IMR-90 (cell line): Measurements from ENCODE around the gene HDDC2. TPM values are rescaled to one million over a fixed set of nuclear protein-coding genes. Genes with fewer than 3 reads are reported as not detected.

Experiments used
- ATAC-seq: fragments of 200-7000 bp; cut with Tn5 transposase; 2 replicates; pipeline ENCODE4 v1.9.1; 2020; ENCODE audit warnings: low read depth, mild to moderate bottlenecking, moderate library complexity
- BruUV-seq: library from RNA; stranded (reverse); fragments of 400-500 nt; replicated peaks from 2 replicates; lab custom pipeline; 2021; lab: Mats Ljungman, UMichigan
- CTCF ChIA-PET: fragments of 300-600 bp; formaldehyde crosslinking; extraction: SDS; loops from one replicate; lab custom pipeline; 2021; ENCODE audit warnings: antibody characterized with exemption; lab: Yijun Ruan, JAX
- POLR2A ChIA-PET: fragments of 300-600 bp; sonication (Branson Sonifier 250); formaldehyde crosslinking; loops from one replicate; lab custom pipeline; 2022; ENCODE audit warnings: antibody characterized with exemption; ENCODE audit not compliant: unreplicated experiment; lab: Charles Lee
- DNase-seq: peaks from one replicate; pipeline ENCODE4 v3.0.0; 2013
- H2AFZ ChIP-seq: replicated peaks from 2 replicates; pipeline ENCODE3; 2013; ENCODE audit warnings: low read length, mild to moderate bottlenecking; ENCODE audit not compliant: poor library complexity
- H2AK5ac ChIP-seq: 2 replicates; pipeline ENCODE4 v1.6.1; 2013; ENCODE audit warnings: low read depth, low read length, inconsistent platforms
- H2AK9ac ChIP-seq: replicated peaks from 2 replicates; pipeline ENCODE3; 2013; ENCODE audit warnings: mild to moderate bottlenecking, low read depth, low read length, moderate library complexity; ENCODE audit not compliant: poor library complexity
- H2BK120ac ChIP-seq: 2 replicates; pipeline ENCODE4 v1.6.1; 2013; ENCODE audit warnings: low read depth, low read length, inconsistent platforms
- H2BK15ac ChIP-seq: 3 replicates; pipeline ENCODE4 v1.6.1; 2013; ENCODE audit warnings: low read depth, low read length, inconsistent platforms
- H2BK20ac ChIP-seq: 2 replicates; pipeline ENCODE4 v1.6.1; 2013; ENCODE audit warnings: low read depth, mild to moderate bottlenecking, inconsistent platforms, low read length, moderate library complexity
- H2BK5ac ChIP-seq: 2 replicates; pipeline ENCODE4 v1.6.1; 2013; ENCODE audit warnings: mild to moderate bottlenecking, low read depth, low read length, inconsistent platforms; ENCODE audit not compliant: poor library complexity, severe bottlenecking
- H3K14ac ChIP-seq: replicated peaks from 2 replicates; pipeline ENCODE4 v1.6.1; 2013; ENCODE audit warnings: low read depth, low read length, inconsistent platforms
- H3K18ac ChIP-seq: 2 replicates; pipeline ENCODE4 v1.6.1; 2013; ENCODE audit warnings: low read depth, low read length, control low read depth
- H3K23ac ChIP-seq: 2 replicates; pipeline ENCODE4 v1.6.1; 2013; ENCODE audit warnings: low read depth, low read length, inconsistent platforms
- H3K27ac ChIP-seq: 2 replicates; pipeline ENCODE4 v1.5.1; 2013; ENCODE audit warnings: mild to moderate bottlenecking, control low read depth, low read length; ENCODE audit not compliant: insufficient read depth
- H3K27me3 ChIP-seq: 2 replicates; pipeline ENCODE4 v1.6.1; 2013; ENCODE audit warnings: low read length; ENCODE audit not compliant: control insufficient read depth, insufficient read depth
- H3K36me3 ChIP-seq: 2 replicates; pipeline ENCODE4 v1.6.1; 2013; ENCODE audit warnings: low read length, mixed read lengths; ENCODE audit not compliant: control insufficient read depth, insufficient read depth
- H3K4ac ChIP-seq: 2 replicates; pipeline ENCODE4 v1.6.1; 2013; ENCODE audit warnings: low read depth, low read length, inconsistent platforms
- H3K4me1 ChIP-seq: 2 replicates; pipeline ENCODE4 v1.6.1; 2013; ENCODE audit warnings: low read length, mixed read lengths; ENCODE audit not compliant: control insufficient read depth, insufficient read depth
- H3K4me2 ChIP-seq: 2 replicates; pipeline ENCODE4 v1.6.1; 2013; ENCODE audit warnings: low read depth, mild to moderate bottlenecking, control low read depth, low read length, moderate library complexity
- H3K4me3 ChIP-seq: 2 replicates; pipeline ENCODE4 v1.5.1; 2013; ENCODE audit warnings: low read depth, mild to moderate bottlenecking, control low read depth, low read length, moderate library complexity; ENCODE audit not compliant: insufficient read depth
- H3K56ac ChIP-seq: 2 replicates; pipeline ENCODE4 v1.6.1; 2013; ENCODE audit warnings: low read length, inconsistent platforms; ENCODE audit not compliant: insufficient read depth; ENCODE audit errors: extremely low read depth
- H3K79me1 ChIP-seq, 2 experiments: 2 replicates each; pipeline ENCODE4 v1.6.1; 2013; ENCODE audit warnings: low read length in 2 of 2, inconsistent platforms in 1 of 2, low read depth in 1 of 2
- H3K9ac ChIP-seq: 2 replicates; pipeline ENCODE4 v1.6.1; 2013; ENCODE audit warnings: low read depth, low read length, control low read depth
- H3K9me1 ChIP-seq: 2 replicates; pipeline ENCODE4 v1.6.1; 2013; ENCODE audit warnings: low read length, inconsistent platforms; ENCODE audit not compliant: insufficient read depth
- H3K9me3 ChIP-seq: 2 replicates; pipeline ENCODE4 v1.6.1; 2013; ENCODE audit warnings: low read length; ENCODE audit not compliant: control insufficient read depth, insufficient read depth
- H4K20me1 ChIP-seq: 2 replicates; pipeline ENCODE4 v1.6.1; 2013; ENCODE audit warnings: low read length, inconsistent platforms; ENCODE audit not compliant: insufficient read depth
- H4K5ac ChIP-seq: 2 replicates; pipeline ENCODE4 v1.6.1; 2013; ENCODE audit warnings: mild to moderate bottlenecking, low read depth, low read length, control low read depth
- H4K8ac ChIP-seq, 2 experiments: 2 replicates each; pipeline ENCODE4 v1.6.1; 2013; ENCODE audit warnings: low read depth in 2 of 2, low read length in 2 of 2, control low read depth in 1 of 2, inconsistent platforms in 1 of 2
- H4K91ac ChIP-seq: 2 replicates; pipeline ENCODE4 v1.6.1; 2013; ENCODE audit warnings: low read depth, low read length, inconsistent platforms; ENCODE audit not compliant: insufficient read depth
- BHLHE40 ChIP-seq: fragments of 150-350 bp; IDR thresholded peaks from 2 replicates; pipeline ENCODE4 v1.6.1; 2016; ENCODE audit warnings: mild to moderate bottlenecking, low read depth, low read length
- CEBPB ChIP-seq: IDR thresholded peaks from 2 replicates; pipeline ENCODE4 v1.6.1; 2012; ENCODE audit warnings: low read depth, low read length, improper control_type of control experiment
- CHD1 ChIP-seq: IDR thresholded peaks from 2 replicates; pipeline ENCODE4 v1.6.1; 2012; ENCODE audit warnings: low read depth, low read length, improper control_type of control experiment
- FOS ChIP-seq: fragments of 150-350 bp; IDR thresholded peaks from 2 replicates; pipeline ENCODE4 v1.6.1; 2016; ENCODE audit warnings: low read depth, low read length
- MAFK ChIP-seq: IDR thresholded peaks from 2 replicates; pipeline ENCODE4 v1.6.1; 2012; ENCODE audit warnings: low read depth, low read length, improper control_type of control experiment
- MXI1 ChIP-seq: IDR thresholded peaks from 2 replicates; pipeline ENCODE4 v1.6.1; 2012; ENCODE audit warnings: low read depth, mild to moderate bottlenecking, low read length, moderate library complexity, borderline replicate concordance
- NFE2L2 ChIP-seq: fragments of 150-350 bp; IDR thresholded peaks from 2 replicates; pipeline ENCODE4 v1.6.1; 2016; ENCODE audit warnings: low read depth, mild to moderate bottlenecking, low read length
- POLR2A ChIP-seq: IDR thresholded peaks from 2 replicates; pipeline ENCODE4 v1.6.1; 2012; ENCODE audit warnings: mild to moderate bottlenecking, low read depth, low read length
- RAD21 ChIP-seq: IDR thresholded peaks from 2 replicates; pipeline ENCODE4 v1.6.1; 2012; ENCODE audit warnings: low read length, improper control_type of control experiment
- RCOR1 ChIP-seq: IDR thresholded peaks from 2 replicates; pipeline ENCODE4 v1.6.1; 2012; ENCODE audit warnings: mild to moderate bottlenecking, low read length, improper control_type of control experiment; ENCODE audit not compliant: insufficient replicate concordance
- RFX5 ChIP-seq: IDR thresholded peaks from 2 replicates; pipeline ENCODE4 v1.8.0; 2012; ENCODE audit warnings: low read depth, mild to moderate bottlenecking, low read length, moderate library complexity
- SMC3 ChIP-seq: fragments of 150-350 bp; IDR thresholded peaks from 2 replicates; pipeline ENCODE4 v1.6.1; 2016; ENCODE audit warnings: low read depth, mild to moderate bottlenecking, antibody characterized with exemption, low read length, moderate library complexity
- WGBS, 2 experiments: methylation state at CpG; one replicate each; pipeline versions ENCODE4 v1.1.5 to v1.1.7; 2013; ENCODE audit warnings: missing lambda C conversion rate in 2 of 2; ENCODE audit not compliant: insufficient read length in 1 of 2; ENCODE audit errors: extremely low coverage in 2 of 2; 5-methylcytosine and 5-hydroxymethylcytosine counted together
- dilution Hi-C: fragments of 300-500 bp; cut with HindIII; formaldehyde crosslinking; loops from one replicate; pipeline ENCODE4 v1.14.3; 2018; ENCODE audit warnings: low sequenced_read_pairs; ENCODE audit not compliant: unreplicated experiment
- in situ Hi-C: fragments of 300-500 bp; cut with MboI; formaldehyde crosslinking; loops from 3 replicates; pipeline ENCODE4 v1.14.3; 2019; ENCODE audit warnings: low sequenced_read_pairs, inconsistent platforms, mixed read lengths
- intact Hi-C: fragments of 100-400 bp; cut with micrococcal nuclease; formaldehyde crosslinking; loops from 2 replicates; pipeline ENCODE4 v1.10.0; 2022
- polyA plus RNA-seq, 3 experiments: library from polyadenylated mRNA; depleted of rRNA; stranded (reverse); fragments of >200 nt; gene quantifications; 2 replicates each; pipeline ENCODE4 v1.2.3, GENCODE V29; 2012; ENCODE audit warnings: low replicate concordance in 1 of 3
- total RNA-seq: library from RNA; depleted of rRNA; stranded (reverse); fragments of >200 nt; gene quantifications from 2 replicates; pipeline ENCODE4 v1.2.3, GENCODE V29; 2012
- TF ChIP-seq, protein P1 (sequence below): fragments of 150-350 bp; IDR thresholded peaks from 2 replicates; pipeline ENCODE4 v1.6.1; 2017; ENCODE audit warnings: mild to moderate bottlenecking, antibody characterized with exemption, low read length, low read depth
- TF ChIP-seq, protein P2 (sequence below): fragments of 150-350 bp; IDR thresholded peaks from 2 replicates; pipeline ENCODE4 v1.6.1; 2016; ENCODE audit warnings: low read depth, mild to moderate bottlenecking, low read length, moderate library complexity, borderline replicate concordance
- TF ChIP-seq, protein P3 (sequence below): conservative IDR thresholded peaks from 2 replicates; pipeline ENCODE4 v1.5.1; 2012; ENCODE audit warnings: mild to moderate bottlenecking, low read depth, low read length, improper control_type of control experiment

Gene HDDC2
- total and polyA plus RNA-seq, 2 of the 4 experiments (the other 2 are of a cell fraction) = 40.9 to 68.6 TPM

DNA sequence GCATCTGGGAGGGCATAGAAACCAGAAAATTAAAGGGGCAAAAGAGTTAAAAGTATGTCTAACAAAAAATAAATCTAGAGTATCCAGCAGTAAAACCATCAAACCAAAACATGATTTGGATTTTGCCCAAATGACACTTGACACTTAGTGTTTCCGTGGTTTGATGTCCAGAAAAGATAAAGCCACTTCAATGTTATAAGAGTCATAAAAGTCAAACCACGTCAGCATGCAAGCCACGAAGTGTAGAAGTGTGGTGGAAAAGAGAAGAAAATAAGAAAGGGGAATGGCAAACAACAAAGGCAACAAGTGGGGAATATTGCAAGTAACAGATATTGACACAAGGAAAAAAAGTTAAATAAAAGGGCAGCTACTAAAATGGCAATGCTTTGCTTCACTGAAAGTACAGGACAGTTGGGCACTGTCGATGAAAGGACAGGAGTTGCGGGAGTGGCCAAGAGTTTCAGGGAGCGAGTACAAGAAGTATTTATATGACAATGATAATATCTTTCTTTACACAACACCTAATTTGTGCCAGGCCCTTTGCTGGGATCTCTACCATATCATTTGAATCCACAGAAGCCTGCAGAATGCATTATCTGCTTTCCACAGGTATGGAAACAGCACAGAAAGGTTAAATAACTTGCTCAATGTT lies 6.3 kb upstream of the HDDC2 start:
- dilution Hi-C loops (no loop called here), in situ Hi-C loops (loop anchor here (10.0 kb wide), 1 partner anchor 153 kb away; the partner anchor contains the start of gene TPD52L1), intact Hi-C loops (no loop called here)
- Histone ChIP-seq H3K9me3 (peaks cover 3% of the 10 kb centered on the region; the same call in 1 of the 2 replicates), H2AK9ac (no peak overlapping the region), H3K27ac (no peak overlapping the region), H3K4me1 (no peaks in the 10 kb centered on the region), H4K20me1 (no peaks in the 10 kb centered on the region), H4K8ac (no peak overlapping the region), H3K9me1 (no peaks in the 10 kb centered on the region), H3K4ac (no peak overlapping the region), H2BK5ac (no peak overlapping the region), H4K5ac (no peak overlapping the region), H2AFZ (no peak overlapping the region), H3K27me3 (peaks cover 5% of the 10 kb centered on the region; the same call in 1 of the 2 replicates), H3K36me3 (no peaks in the 10 kb centered on the region), H3K14ac (no peak overlapping the region), H2BK120ac (no peak overlapping the region), H3K4me2 (no peak overlapping the region), H3K23ac (no peak overlapping the region), H3K79me1 (no peaks in the 10 kb centered on the region), H4K91ac (no peak overlapping the region), H3K4me3 (no peak overlapping the region), H2AK5ac (no peak overlapping the region), H3K9ac (no peak overlapping the region), H3K56ac (no peak overlapping the region), H2BK20ac (no peak overlapping the region), H3K18ac (no peak overlapping the region), H2BK15ac (no peak overlapping the region)
- TF ChIP-seq CHD1 (no peak), NFE2L2 (no peak), MXI1 (no peak), SMC3 (no peak), RFX5 (no peak), RCOR1 (no peak), MAFK (no peak), RAD21 (no peak), CEBPB (no peak), BHLHE40 (no peak), POLR2A (no peak), FOS (no peak)
- TF ChIP-seq, protein P1, sequence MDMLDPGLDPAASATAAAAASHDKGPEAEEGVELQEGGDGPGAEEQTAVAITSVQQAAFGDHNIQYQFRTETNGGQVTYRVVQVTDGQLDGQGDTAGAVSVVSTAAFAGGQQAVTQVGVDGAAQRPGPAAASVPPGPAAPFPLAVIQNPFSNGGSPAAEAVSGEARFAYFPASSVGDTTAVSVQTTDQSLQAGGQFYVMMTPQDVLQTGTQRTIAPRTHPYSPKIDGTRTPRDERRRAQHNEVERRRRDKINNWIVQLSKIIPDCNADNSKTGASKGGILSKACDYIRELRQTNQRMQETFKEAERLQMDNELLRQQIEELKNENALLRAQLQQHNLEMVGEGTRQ = no peak
- TF ChIP-seq, protein P2, sequence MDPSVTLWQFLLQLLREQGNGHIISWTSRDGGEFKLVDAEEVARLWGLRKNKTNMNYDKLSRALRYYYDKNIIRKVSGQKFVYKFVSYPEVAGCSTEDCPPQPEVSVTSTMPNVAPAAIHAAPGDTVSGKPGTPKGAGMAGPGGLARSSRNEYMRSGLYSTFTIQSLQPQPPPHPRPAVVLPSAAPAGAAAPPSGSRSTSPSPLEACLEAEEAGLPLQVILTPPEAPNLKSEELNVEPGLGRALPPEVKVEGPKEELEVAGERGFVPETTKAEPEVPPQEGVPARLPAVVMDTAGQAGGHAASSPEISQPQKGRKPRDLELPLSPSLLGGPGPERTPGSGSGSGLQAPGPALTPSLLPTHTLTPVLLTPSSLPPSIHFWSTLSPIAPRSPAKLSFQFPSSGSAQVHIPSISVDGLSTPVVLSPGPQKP = no peak
- TF ChIP-seq, protein P3, sequence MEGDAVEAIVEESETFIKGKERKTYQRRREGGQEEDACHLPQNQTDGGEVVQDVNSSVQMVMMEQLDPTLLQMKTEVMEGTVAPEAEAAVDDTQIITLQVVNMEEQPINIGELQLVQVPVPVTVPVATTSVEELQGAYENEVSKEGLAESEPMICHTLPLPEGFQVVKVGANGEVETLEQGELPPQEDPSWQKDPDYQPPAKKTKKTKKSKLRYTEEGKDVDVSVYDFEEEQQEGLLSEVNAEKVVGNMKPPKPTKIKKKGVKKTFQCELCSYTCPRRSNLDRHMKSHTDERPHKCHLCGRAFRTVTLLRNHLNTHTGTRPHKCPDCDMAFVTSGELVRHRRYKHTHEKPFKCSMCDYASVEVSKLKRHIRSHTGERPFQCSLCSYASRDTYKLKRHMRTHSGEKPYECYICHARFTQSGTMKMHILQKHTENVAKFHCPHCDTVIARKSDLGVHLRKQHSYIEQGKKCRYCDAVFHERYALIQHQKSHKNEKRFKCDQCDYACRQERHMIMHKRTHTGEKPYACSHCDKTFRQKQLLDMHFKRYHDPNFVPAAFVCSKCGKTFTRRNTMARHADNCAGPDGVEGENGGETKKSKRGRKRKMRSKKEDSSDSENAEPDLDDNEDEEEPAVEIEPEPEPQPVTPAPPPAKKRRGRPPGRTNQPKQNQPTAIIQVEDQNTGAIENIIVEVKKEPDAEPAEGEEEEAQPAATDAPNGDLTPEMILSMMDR = no peak
- DNase-seq (no peak), ATAC-seq (no peak)
- WGBS, 2 experiments = 24% methylated on average over 2 of the region's 6 CpGs; no CpG with 5 or more reads in 1 of the 2 experiments
- CTCF ChIA-PET = no interaction called here
- no TSS peak for BruUV-seq
- POLR2A ChIA-PET = no interaction called here
